GM19468 (cell line): ENCODE measurements around the gene ANKRD60.

Experiments used
- ATAC-seq: cut with Tn5 transposase; IDR thresholded peaks from one replicate; pipeline ENCODE4 v1.9.1; 2021; ENCODE audit warnings: mild to moderate bottlenecking, moderate library complexity, moderate number of reproducible peaks; ENCODE audit not compliant: unreplicated experiment; ENCODE audit errors: extremely low read depth

ANKRD60 gene

GRCh38 chr20:58225452-58226200 is 2.8 kb downstream of the ANKRD60 start:
- no peak for ATAC-seq

GRCh38 chr20:58224974-58225373 is 3.5 kb downstream of the ANKRD60 start:
- ATAC-seq = no peak

GRCh38 chr20:58224097-58224496 is 4.4 kb downstream of the ANKRD60 start:
- ATAC-seq = no peak

GRCh38 chr20:58223358-58223941 is 5.0 kb downstream of the ANKRD60 start:
- no peak for ATAC-seq

GRCh38 chr20:58222446-58222845 is 6.0 kb downstream of the ANKRD60 start:
- ATAC-seq = no peak

GRCh38 chr20:58219342-58219700 is 9.1 kb downstream of the ANKRD60 start:
- no peak for ATAC-seq

GRCh38 chr20:58218665-58219341 is 9.7 kb downstream of the ANKRD60 start:
- ATAC-seq = no peak

GRCh38 chr20:58216334-58216733 is 12.1 kb downstream of the ANKRD60 start:
- ATAC-seq = no peak

- no peak for ATAC-seq
Observed at GRCh38 chr20:58215116-58215515, 13.3 kb downstream of the ANKRD60 start.

GRCh38 chr20:58214310-58214709 is 14.1 kb downstream of the ANKRD60 start:
- no peak for ATAC-seq

- no peak for ATAC-seq
Observed at GRCh38 chr20:58213716-58214115, 14.7 kb downstream of the ANKRD60 start.

GRCh38 chr20:58213121-58213520 is 15.3 kb downstream of the ANKRD60 start:
- ATAC-seq = no peak

GRCh38 chr20:58212636-58213035 is 15.8 kb downstream of the ANKRD60 start:
- no peak for ATAC-seq

GRCh38 chr20:58210398-58210747 is 18.1 kb downstream of the ANKRD60 start:
- ATAC-seq = no peak

- no peak for ATAC-seq
Observed at GRCh38 chr20:58209652-58210397, 18.6 kb downstream of the ANKRD60 start.

- no peak for ATAC-seq
Observed at GRCh38 chr20:58208944-58209343, 19.5 kb downstream of the ANKRD60 start.

- ATAC-seq = no peak
Observed at GRCh38 chr20:58205850-58206249, 22.6 kb downstream of the ANKRD60 start.

- ATAC-seq = no peak
Observed at GRCh38 chr20:58202044-58202443, 26.4 kb downstream of the ANKRD60 start.

GRCh38 chr20:58201616-58202015 is 26.8 kb downstream of the ANKRD60 start:
- ATAC-seq = no peak

GRCh38 chr20:58199469-58199868 is 29.0 kb downstream of the ANKRD60 start:
- no peak for ATAC-seq

GRCh38 chr20:58198901-58199355 is 29.5 kb downstream of the ANKRD60 start:
- ATAC-seq = no peak
